DOHH2 (cell line): ENCODE results near the gene FBXO28.

Experiments
- EZH2phosphoT487 ChIP-seq: fragments of 200-600 bp; sonication (generic); IDR thresholded peaks from 2 replicates; pipeline ENCODE4 v1.6.1; 2017; ENCODE audit warnings: borderline replicate concordance, mild to moderate bottlenecking, antibody characterized with exemption, low read length, moderate library complexity, mixed read lengths
- TF ChIP-seq, protein P1 (sequence below): fragments of 200-600 bp; sonication (generic); IDR thresholded peaks from one replicate; pipeline ENCODE4 v1.5.1; 2014; ENCODE audit warnings: antibody characterized with exemption, mild to moderate bottlenecking, low read depth, low read length; ENCODE audit not compliant: poor library complexity, severe bottlenecking

- no peak for TF ChIP-seq EZH2phosphoT487
- TF ChIP-seq, protein P1, sequence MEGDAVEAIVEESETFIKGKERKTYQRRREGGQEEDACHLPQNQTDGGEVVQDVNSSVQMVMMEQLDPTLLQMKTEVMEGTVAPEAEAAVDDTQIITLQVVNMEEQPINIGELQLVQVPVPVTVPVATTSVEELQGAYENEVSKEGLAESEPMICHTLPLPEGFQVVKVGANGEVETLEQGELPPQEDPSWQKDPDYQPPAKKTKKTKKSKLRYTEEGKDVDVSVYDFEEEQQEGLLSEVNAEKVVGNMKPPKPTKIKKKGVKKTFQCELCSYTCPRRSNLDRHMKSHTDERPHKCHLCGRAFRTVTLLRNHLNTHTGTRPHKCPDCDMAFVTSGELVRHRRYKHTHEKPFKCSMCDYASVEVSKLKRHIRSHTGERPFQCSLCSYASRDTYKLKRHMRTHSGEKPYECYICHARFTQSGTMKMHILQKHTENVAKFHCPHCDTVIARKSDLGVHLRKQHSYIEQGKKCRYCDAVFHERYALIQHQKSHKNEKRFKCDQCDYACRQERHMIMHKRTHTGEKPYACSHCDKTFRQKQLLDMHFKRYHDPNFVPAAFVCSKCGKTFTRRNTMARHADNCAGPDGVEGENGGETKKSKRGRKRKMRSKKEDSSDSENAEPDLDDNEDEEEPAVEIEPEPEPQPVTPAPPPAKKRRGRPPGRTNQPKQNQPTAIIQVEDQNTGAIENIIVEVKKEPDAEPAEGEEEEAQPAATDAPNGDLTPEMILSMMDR, result peak; percentile 55
Observed at GRCh38 chr1:224170748-224171478, 57.0 kb downstream of the FBXO28 start.
